HT1080 (cell line): ENCODE measurements around the gene CLIC1. TPM values are rescaled to one million over a fixed set of nuclear protein-coding genes. Genes with fewer than 3 reads are reported as not detected.
A peak's percentile ranks its signal among the peaks of the same experiment; 100 is the strongest.

Experiments
- DNase-seq: peaks from one replicate; pipeline ENCODE4 v3.0.0-alpha.2; 2015; ENCODE audit warnings: low read depth
- total RNA-seq: library from RNA; depleted of rRNA; stranded (reverse); fragments of >200 nt; shearing (Covaris generic); gene quantifications from 2 replicates; pipeline ENCODE4 v1.2.3, GENCODE V29; 2014

CLIC1 gene
- total RNA-seq, 1 experiment from 2014 or later = 1,400 TPM

- peak; percentile 10 for DNase-seq
These were observed 4.3 kb upstream of the CLIC1 start for GRCh38 chr6:31740397-31741223.

- peak; percentile 100 for DNase-seq
These were observed 3.5 kb upstream of the CLIC1 start, which contains the start of gene MSH5 for GRCh38 chr6:31739639-31740396. MSH5 (plus strand) TSS chr6:31740005; CDS start chr6:31740467, 462 bp downstream.

GRCh38 chr6:31737991-31738979 is 2.0 kb upstream of the CLIC1 start:
- DNase-seq = peak; percentile 94

GRCh38 chr6:31737315-31737990 is 1.1 kb upstream of the CLIC1 start:
- DNase-seq = peak; percentile 42

GRCh38 chr6:31736768-31737314 is 511 bp upstream of the CLIC1 start:
- no peak for DNase-seq

- peak; percentile 88 for DNase-seq
These were observed 1.4 kb downstream of the CLIC1 start for GRCh38 chr6:31734821-31735406.

- no peak for DNase-seq
These were observed 2.0 kb downstream of the CLIC1 start for GRCh38 chr6:31734247-31734820.

- no peak for DNase-seq
These were observed 2.6 kb downstream of the CLIC1 start for GRCh38 chr6:31733734-31734133.

GRCh38 chr6:31732029-31732428 is 4.3 kb downstream of the CLIC1 start:
- DNase-seq = no peak

GRCh38 chr6:31730631-31731086 is 5.7 kb downstream of the CLIC1 start:
- DNase-seq = no peak

- peak; percentile 92 for DNase-seq
These were observed 6.2 kb downstream of the CLIC1 start for GRCh38 chr6:31729979-31730630.

- DNase-seq = peak; percentile 82
These were observed 6.8 kb downstream of the CLIC1 start for GRCh38 chr6:31729515-31729978.

GRCh38 chr6:31728767-31729514 is 7.4 kb downstream of the CLIC1 start, which contains the start of gene DDAH2:
DDAH2 (minus strand) TSS chr6:31729299; CDS start chr6:31729161, 138 bp downstream.
- DNase-seq = no peak

- no peak for DNase-seq
These were observed 8.3 kb downstream of the CLIC1 start for GRCh38 chr6:31727717-31728671.

- DNase-seq = no peak
These were observed 9.2 kb downstream of the CLIC1 start for GRCh38 chr6:31727034-31727716.
